Renal cortex interstitium (tissue), 11 donors: ENCODE measurements around the gene PPT2. TPM values are rescaled to one million over a fixed set of nuclear protein-coding genes. Genes with fewer than 3 reads are reported as not detected.
"Not testable (repeated sequence)": the region's sequence is repeated elsewhere in the genome, so short reads cannot be mapped to it uniquely, and the experiment has no call there.

ENCODE experiments used
- DNase-seq, 11 donors: peaks; one replicate each; pipeline ENCODE4 v3.0.0-alpha.2; 2013; ENCODE audit warnings: low read depth in 9 of 11, low spot score in 4 of 11; ENCODE audit errors: extremely low read depth in 1 of 11
- polyA plus RNA-seq, 3 donors: library from polyadenylated mRNA; unstranded; fragments of 120-200 nt; gene quantifications; one replicate each; pipeline ENCODE4 v1.2.1, GENCODE V29; 2013; ENCODE audit not compliant: insufficient read length in 3 of 3

PPT2 gene
- polyA plus RNA-seq, 3 donors: 30.5 to 48.4 (median 33.4) TPM

GRCh38 chr6:32183483-32184083 is 29.6 kb downstream of the PPT2 start:
- DNase-seq: no peak

- no peak for DNase-seq
These were observed 30.2 kb downstream of the PPT2 start, which contains the start of gene AGER for GRCh38 chr6:32184084-32184640. AGER (minus strand) TSS chr6:32184253; CDS start chr6:32184222, 31 bp downstream.

GRCh38 chr6:32185681-32186131 is 31.8 kb downstream of the PPT2 start:
- DNase-seq: not testable (repeated sequence)

DNA sequence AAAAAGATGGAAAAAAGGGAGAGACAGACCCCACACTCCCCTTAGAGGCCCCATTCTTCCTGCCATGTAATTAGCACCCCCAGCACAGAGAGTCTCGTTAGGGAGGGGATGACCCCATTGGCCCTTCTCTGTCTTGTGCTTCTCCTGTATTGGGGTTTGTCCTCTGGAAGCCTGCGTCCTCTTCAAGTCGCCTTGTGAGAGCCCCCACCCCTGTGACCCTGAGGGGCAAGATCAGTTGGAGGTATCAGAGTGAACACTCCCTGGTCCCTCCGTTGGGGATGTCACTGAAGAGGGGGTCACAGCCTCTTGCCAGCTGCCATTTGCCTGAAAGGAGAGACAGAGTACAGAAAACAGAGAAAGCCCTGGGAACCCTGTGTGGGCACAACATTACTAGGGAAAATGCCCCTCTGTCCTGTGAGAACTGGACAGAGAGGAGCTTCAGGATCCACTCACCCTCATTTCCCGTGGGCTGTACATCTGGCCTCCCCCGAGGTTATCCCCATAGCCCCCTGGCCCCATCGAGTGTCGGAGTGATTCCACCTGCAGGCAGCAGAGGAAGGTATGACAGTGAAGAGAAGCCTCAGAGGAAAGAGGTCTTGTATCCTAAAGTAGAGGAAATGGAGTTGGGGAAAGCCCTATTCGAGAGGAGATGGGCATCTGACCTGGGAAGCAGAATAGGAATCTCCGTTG is 32.4 kb downstream of the PPT2 start:
- DNase-seq: not testable (repeated sequence)

- no peak for DNase-seq
These were observed 33.2 kb downstream of the PPT2 start for GRCh38 chr6:32187009-32187709.

DNA sequence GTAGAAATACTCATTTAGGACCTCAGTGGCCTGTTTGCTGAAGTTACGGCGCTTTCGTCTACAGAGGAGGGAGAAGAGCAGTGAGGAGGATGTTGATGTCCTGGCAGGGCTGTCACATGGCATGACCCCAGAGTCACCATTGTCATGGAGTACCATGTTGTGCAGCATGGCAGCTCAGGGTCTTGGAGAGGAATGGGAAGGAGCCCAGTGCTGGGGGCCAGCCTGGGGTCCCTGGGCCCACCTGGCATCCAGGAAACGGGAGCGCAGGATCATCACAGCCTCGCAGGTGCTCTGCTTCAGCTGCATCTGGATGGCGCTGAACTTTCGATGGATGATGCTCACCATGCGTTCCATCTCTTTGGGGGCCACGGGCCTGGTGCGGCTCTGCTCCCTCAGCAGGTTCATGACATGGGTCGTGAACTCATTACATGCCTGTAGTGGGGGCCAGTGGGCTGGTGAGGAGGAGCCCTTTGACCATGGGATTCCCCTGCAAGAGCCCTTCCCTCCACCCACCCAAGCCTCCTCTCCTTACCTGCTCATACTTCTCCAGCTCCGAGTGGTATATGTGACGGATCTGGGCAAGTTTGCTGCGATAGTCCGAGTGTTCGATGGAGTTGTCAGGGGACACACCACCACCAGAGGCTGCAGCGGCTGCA is 33.9 kb downstream of the PPT2 start:
- not testable (repeated sequence) for DNase-seq

- no peak for DNase-seq
These were observed 34.6 kb downstream of the PPT2 start for GRCh38 chr6:32188381-32189068.

DNA sequence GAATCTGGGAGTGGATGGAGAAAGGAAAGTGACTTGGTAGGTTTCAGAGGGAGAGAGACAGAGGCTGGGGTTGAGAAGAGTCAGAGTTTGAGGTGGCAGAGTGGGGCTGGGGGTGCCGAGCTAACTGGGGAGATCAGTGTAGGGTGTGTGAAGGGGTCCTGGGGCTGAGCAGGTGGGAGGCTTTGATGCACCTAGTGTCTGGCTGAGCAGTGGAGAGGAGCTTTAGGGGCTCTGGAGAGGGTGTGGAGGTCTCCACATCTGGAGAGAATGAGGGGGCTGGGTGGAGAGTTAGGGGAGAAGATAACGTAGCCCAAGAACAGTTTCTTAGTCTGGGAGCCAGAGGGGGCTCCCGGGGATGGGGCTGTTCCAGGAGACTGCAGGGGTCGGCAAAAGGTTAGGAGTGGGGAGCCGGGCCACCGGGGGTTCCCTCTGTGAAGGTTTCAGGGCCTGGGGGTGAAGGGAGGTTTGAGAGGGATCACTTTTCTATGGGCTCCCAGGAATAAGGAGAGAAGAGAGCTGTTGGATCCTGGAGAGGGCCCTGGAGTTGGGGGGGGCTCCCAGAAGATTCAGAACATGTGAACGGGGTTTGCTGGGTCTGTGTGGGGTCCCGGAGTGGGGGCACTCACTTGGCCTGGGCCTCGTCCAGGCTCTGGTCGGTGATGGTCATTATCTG is 35.3 kb downstream of the PPT2 start:
- DNase-seq: no peak

- no peak for DNase-seq
These were observed 35.8 kb downstream of the PPT2 start for GRCh38 chr6:32189742-32190053.

DNA sequence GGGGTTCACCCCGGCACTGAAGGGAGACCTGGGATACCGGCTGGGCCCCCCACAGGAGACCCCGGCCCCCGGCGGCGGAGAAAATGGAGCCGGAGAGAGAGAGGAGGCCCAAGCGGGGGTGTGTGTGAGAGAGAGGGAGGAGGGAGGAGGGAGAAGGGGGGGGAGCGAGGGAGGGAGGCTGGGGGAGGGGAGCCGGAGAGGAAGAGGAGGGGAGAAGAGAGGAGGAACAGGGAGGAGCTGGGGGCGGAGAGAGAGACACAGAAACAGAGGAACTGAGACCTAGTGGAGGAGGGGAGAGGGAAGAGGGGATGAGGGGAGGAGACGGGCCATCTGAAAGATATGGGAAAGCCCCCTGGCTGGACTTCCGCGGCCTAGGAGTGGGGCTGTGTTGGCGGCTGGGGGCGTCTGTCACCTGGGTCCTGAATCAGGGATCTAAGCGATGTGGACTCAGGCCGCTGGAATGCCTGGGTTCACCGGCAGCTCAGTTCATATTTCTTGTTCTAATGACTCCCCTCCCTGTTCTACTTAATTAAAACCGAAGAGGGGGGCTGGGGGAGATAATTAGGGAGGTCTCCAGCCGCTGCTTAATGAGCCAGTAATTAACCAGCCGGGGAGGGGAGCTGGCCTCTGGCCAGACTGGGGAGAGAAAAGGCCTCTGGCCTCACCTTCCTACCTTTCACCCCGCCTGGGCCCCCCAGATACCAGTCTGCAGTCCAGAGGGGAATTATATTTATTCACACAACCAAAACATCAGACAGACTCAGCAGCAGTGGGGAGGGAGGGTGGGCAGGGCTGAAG is 36.3 kb downstream of the PPT2 start, which contains the start of gene PBX2:
TSS of gene PBX2 (minus strand) at position 149 of the 798 bp plus-strand sequence. CDS start 287 bp downstream, outside the sequence.
- DNase-seq: peak in 10 of 11 donors; percentile 83 to 95 (median 90)

DNA sequence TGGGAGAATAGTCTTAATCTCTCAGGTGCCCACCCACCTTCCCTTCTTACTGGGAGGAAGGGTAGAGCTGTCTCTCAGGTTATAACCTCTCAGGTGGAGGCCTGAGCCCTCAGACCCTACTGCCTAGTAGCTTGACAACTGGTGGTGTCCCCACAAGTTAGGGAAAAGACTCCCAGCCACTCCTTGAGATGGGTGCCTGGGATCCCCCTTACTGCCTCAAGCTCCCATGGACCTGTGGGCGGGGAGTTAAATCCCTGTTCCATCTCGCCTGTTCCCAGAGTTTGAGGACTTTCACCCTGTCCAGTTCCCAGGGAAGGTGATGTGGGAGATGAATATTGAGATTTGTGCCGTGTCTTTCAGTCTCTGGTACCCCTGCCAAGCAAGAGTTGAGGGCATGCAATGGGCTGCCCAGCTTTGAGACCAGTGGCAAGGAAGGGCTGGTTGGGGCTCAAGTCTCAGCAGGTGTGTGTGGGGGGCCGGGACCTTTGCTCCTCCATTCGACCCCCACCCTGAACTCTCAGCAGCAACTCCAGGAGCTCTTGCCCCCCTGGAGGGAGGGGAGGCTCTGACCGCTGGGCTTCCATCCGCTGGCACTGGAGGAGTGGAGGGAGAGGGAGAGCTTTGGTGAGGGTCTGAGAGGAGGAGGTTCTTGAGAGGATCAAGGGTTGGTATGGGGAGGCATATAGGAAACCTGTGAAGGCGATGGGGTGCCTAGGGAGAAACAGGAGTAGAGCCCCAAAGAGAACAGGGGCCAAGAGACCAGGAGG is 37.2 kb downstream of the PPT2 start:
- no peak for DNase-seq

GRCh38 chr6:32191696-32192607 is 38.0 kb downstream of the PPT2 start:
- DNase-seq: no peak

- no peak for DNase-seq
These were observed 38.7 kb downstream of the PPT2 start, which contains the start of gene GPSM3 for GRCh38 chr6:32192608-32193039. GPSM3 (minus strand) TSS chr6:32192643; CDS start chr6:32192513, 130 bp downstream.

- not testable (repeated sequence) for DNase-seq
These were observed 39.2 kb downstream of the PPT2 start for GRCh38 chr6:32193096-32193495.

DNA sequence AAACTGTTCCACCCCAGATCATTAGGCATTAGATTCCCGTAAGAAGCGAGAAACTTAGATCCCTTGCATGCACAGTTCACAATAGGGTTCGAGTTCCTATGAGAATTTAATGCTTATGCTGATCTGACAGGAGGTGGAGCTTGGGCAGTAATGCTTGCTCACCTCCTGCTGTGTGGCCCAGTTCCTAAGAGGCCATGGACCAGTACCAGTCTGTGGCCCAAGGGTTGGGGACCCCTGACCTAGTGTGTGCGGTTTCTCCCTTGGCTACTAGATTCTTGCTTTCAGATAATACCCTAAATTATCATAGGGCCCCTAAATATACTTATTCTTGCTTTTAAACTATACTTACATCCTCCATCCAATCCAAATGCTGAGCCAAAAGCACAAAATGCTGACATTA is 40.4 kb downstream of the PPT2 start:
- no peak for DNase-seq
